Aorta (tissue), 5 donors: ENCODE data around the gene NEK1. TPM values are rescaled to one million over a fixed set of nuclear protein-coding genes. Genes with fewer than 3 reads are reported as not detected.

Source experiments
- ATAC-seq: fragments of 200-7000 bp; cut with Tn5 transposase; one replicate; pipeline ENCODE4 v1.9.1; 2022; ENCODE audit warnings: moderate library complexity; ENCODE audit not compliant: low FRiP score
- DNase-seq, 2 donors: peaks; one replicate each; pipeline ENCODE4 v3.0.0-alpha.2; 2020
- H3K27ac ChIP-seq, 2 donors: one replicate each; pipeline ENCODE4 v1.5.1; 2013; ENCODE audit warnings: low read length in 2 of 2, mild to moderate bottlenecking in 2 of 2, moderate library complexity in 2 of 2, control low read depth in 1 of 2, inconsistent platforms in 1 of 2, low read depth in 1 of 2
- H3K27me3 ChIP-seq, 2 donors: one replicate each; pipeline ENCODE4 v1.6.1; 2013; ENCODE audit warnings: control low read depth in 1 of 2, low read length in 1 of 2, mild to moderate bottlenecking in 1 of 2, moderate library complexity in 1 of 2; ENCODE audit not compliant: insufficient read depth in 2 of 2, control insufficient read depth in 1 of 2
- H3K36me3 ChIP-seq, 2 donors: one replicate each; pipeline ENCODE4 v1.6.1; 2013; ENCODE audit warnings: control low read depth in 1 of 2, low read length in 1 of 2, mild to moderate bottlenecking in 1 of 2; ENCODE audit not compliant: insufficient read depth in 2 of 2, control insufficient read depth in 1 of 2
- H3K4me1 ChIP-seq, 2 donors: one replicate each; pipeline ENCODE4 v1.6.1; 2013; ENCODE audit warnings: low read length in 2 of 2, control low read depth in 1 of 2, mild to moderate bottlenecking in 1 of 2, moderate library complexity in 1 of 2; ENCODE audit not compliant: insufficient read depth in 2 of 2, control insufficient read depth in 1 of 2
- H3K4me3 ChIP-seq, 2 donors: one replicate each; pipeline ENCODE4 v1.5.1; 2013; ENCODE audit warnings: low read length in 2 of 2, control low read depth in 1 of 2, mild to moderate bottlenecking in 1 of 2
- H3K9me3 ChIP-seq: one replicate; pipeline ENCODE4 v1.6.1; 2013; ENCODE audit warnings: mild to moderate bottlenecking, low read length; ENCODE audit not compliant: control insufficient read depth
- WGBS, 2 donors: extraction: QIAGEN DNeasy Blood & Tissue Kit; methylation state at CpG; one replicate each; pipeline ENCODE4 v1.1.7; 2013; 5-methylcytosine and 5-hydroxymethylcytosine counted together
- intact Hi-C, 2 donors: fragments of 100-400 bp; cut with DNase I; formaldehyde crosslinking; loops; one replicate each; pipeline versions ENCODE4 v1.14.2 to v1.15.0; 2022
- polyA plus RNA-seq, 2 donors: library from polyadenylated mRNA; stranded (reverse); fragments of 200-250 nt; gene quantifications; one replicate each; pipeline ENCODE4 v1.2.3, GENCODE V29; 2013
- total RNA-seq, 2 donors: library from RNA; stranded (reverse); fragmentation: NEBNext Ultra II Directional; extraction: Animal tissue kit (Norgen Biotek cat#: 25700); gene quantifications; one replicate each; pipeline ENCODE4 v1.2.1, GENCODE V29; 2021
- donor health status: healthy with polysubstance abuse.
- donor health status: Bipolar disorder and iron deficiency.
- donor health status: DM: no; HTN: no; CAD: no.
- donor health status: DM: no; HTN: no; CAD: no.
- donor health status: DM: yes; HTN: yes; CAD: no.

Gene NEK1
- total and polyA plus RNA-seq, 4 donors, result 6.7 to 24.4 (median 13.5) TPM

GRCh38 chr4:169348541-169348940 is 263.8 kb downstream of the NEK1 start:
- ATAC-seq, result no peak
- Histone ChIP-seq H3K27me3 (no peaks in the 10 kb centered on the region), H3K4me3 (no peak overlapping the region), H3K4me1 (no peaks in the 10 kb centered on the region), H3K36me3 (no peaks in the 10 kb centered on the region), H3K9me3 (no peaks in the 10 kb centered on the region), H3K27ac (no peak overlapping the region)
- DNase-seq, result no peak
- WGBS, 2 donors, result 84 to 87% methylated on average over 4 of the region's 4 CpGs
- intact Hi-C loops, result no loop called here

- Histone ChIP-seq H3K4me1 (no peaks in the 10 kb centered on the region), H3K9me3 (no peaks in the 10 kb centered on the region), H3K27ac (no peak overlapping the region), H3K4me3 (no peak overlapping the region), H3K27me3 (no peaks in the 10 kb centered on the region), H3K36me3 (no peaks in the 10 kb centered on the region)
- ATAC-seq (no peak), DNase-seq (no peak)
- intact Hi-C loops, result no loop called here
- WGBS, 2 donors, result 97% methylated on average over 14 of the region's 14 CpGs
Observed at GRCh38 chr4:169346840-169347239, 265.5 kb downstream of the NEK1 start.

GRCh38 chr4:169345316-169345721 is 267.1 kb downstream of the NEK1 start:
- no peak overlapping the region for H3K4me3 ChIP-seq
- 58 to 68% methylated on average over 2 of the region's 2 CpGs for WGBS, 2 donors
- H3K9me3 ChIP-seq, result no peaks in the 10 kb centered on the region
- no peaks in the 10 kb centered on the region for H3K4me1 ChIP-seq
- no peaks in the 10 kb centered on the region for H3K27me3 ChIP-seq
- H3K36me3 ChIP-seq, result no peaks in the 10 kb centered on the region
- ATAC-seq (no peak), DNase-seq (no peak)
- no peak overlapping the region for H3K27ac ChIP-seq
- intact Hi-C loops, result no loop called here

Other genes starting within 250 kb of the NEK1 start
- 10 to 100 TPM; 19.1 to 29.1 TPM for gene CLCN3, start 8.0 kb upstream of the NEK1 start, total RNA-seq
- gene CLCN3, start 8.0 kb upstream of the NEK1 start, polyA plus RNA-seq, result 1 to 10 TPM; 4.9 to 5.4 TPM
- gene HPF1, start 145.4 kb upstream of the NEK1 start, total RNA-seq, result 10 to 100 TPM; 22.5 to 25.5 TPM
- 10 to 100 TPM; 24.0 to 58.4 TPM for gene HPF1, start 145.4 kb upstream of the NEK1 start, polyA plus RNA-seq